HCT116 (cell line): ENCODE data around the gene REXO4. TPM values are rescaled to one million over a fixed set of nuclear protein-coding genes. Genes with fewer than 3 reads are reported as not detected.
"Not testable (repeated sequence)": the region's sequence is repeated elsewhere in the genome, so short reads cannot be mapped to it uniquely, and the experiment has no call there.

Source experiments
- ATAC-seq: fragments of 200-7000 bp; cut with Tn5 transposase; 2 replicates; pipeline ENCODE4 v1.9.1; 2020; ENCODE audit warnings: mild to moderate bottlenecking, moderate library complexity
- BruUV-seq: library from RNA; stranded (reverse); fragments of 400-500 nt; replicated peaks from 2 replicates; lab custom pipeline; 2021; lab: Mats Ljungman, UMichigan
- CTCF ChIA-PET: fragments of 300-600 bp; sonication (Branson Sonifier 250); formaldehyde crosslinking; loops from one replicate; lab custom pipeline; 2021; ENCODE audit warnings: antibody characterized with exemption; lab: Charles Lee
- POLR2A ChIA-PET: fragments of 300-600, 350-600 bp; sonication (Branson Sonifier 250); formaldehyde crosslinking; loops from one replicate; lab custom pipeline; 2021; ENCODE audit warnings: antibody characterized with exemption; lab: Charles Lee
- RAD21 ChIA-PET, 2 experiments: fragments of 300-600 bp; sonication (Branson Sonifier 250); formaldehyde crosslinking; loops; one replicate each; lab custom pipeline; 2023; ENCODE audit warnings: low total read pairs in 2 of 2; ENCODE audit not compliant: uncharacterized antibody in 2 of 2, unreplicated experiment in 2 of 2, low non-redundant PET in 1 of 2; lab: Charles Lee
- DNase-seq: peaks from one replicate; pipeline ENCODE4 v3.0.0-alpha.2; 2010; ENCODE audit warnings: low read depth, low spot score
- H2AFZ ChIP-seq: fragments of 200-600 bp; shearing (Covaris generic), sonication (generic); 2 replicates; pipeline ENCODE4 v1.6.1; 2017; ENCODE audit warnings: low read depth, mixed run types, mixed read lengths, antibody characterized with exemption, low read length; ENCODE audit not compliant: poor library complexity, severe bottlenecking
- H3K27ac ChIP-seq: 2 replicates; pipeline ENCODE4 v1.5.1; 2012; ENCODE audit warnings: low read depth, low read length
- H3K27me3 ChIP-seq: fragments of 200-600 bp; sonication (generic); 2 replicates; pipeline ENCODE4 v1.6.1; 2016; ENCODE audit warnings: mixed run types, low read length, mixed read lengths; ENCODE audit not compliant: insufficient read depth
- H3K36me3 ChIP-seq, 2 experiments: fragments of 200-500 bp in 1 of 2; fragments of 200-600 bp in 1 of 2; sonication (Bioruptor generic) in 1 of 2; sonication (generic) in 1 of 2; 2 replicates each; pipeline versions ENCODE4 v1.5.1 to v1.6.1; 2014 to 2016; ENCODE audit warnings: low read length in 2 of 2, inconsistent platforms in 1 of 2, mixed read lengths in 1 of 2, mixed run types in 1 of 2; ENCODE audit not compliant: insufficient read depth in 2 of 2, control insufficient read depth in 1 of 2
- H3K4me1 ChIP-seq, 2 experiments: fragments of 200-600 bp in 1 of 2; sonication (generic) in 1 of 2; 2 replicates each; pipeline versions ENCODE4 v1.5.1 to v1.6.1; 2012 to 2017; ENCODE audit warnings: low read length in 2 of 2, inconsistent platforms in 1 of 2, mild to moderate bottlenecking in 1 of 2, mixed read lengths in 1 of 2, mixed run types in 1 of 2, moderate library complexity in 1 of 2; ENCODE audit not compliant: insufficient read depth in 2 of 2, control insufficient read depth in 1 of 2
- H3K4me2 ChIP-seq: fragments of 200-600 bp; sonication (generic); 2 replicates; pipeline ENCODE4 v1.6.1; 2017; ENCODE audit warnings: mixed run types, low read length, mixed read lengths
- H3K4me3 ChIP-seq, 2 experiments: fragments of 200-600 bp in 1 of 2; sonication (generic) in 1 of 2; replicated peaks in 1 of 2; 2 replicates each; pipeline ENCODE4 v1.5.1; 2011 to 2016; ENCODE audit warnings: low read length in 2 of 2, control low read depth in 1 of 2, low read depth in 1 of 2, mild to moderate bottlenecking in 1 of 2, mixed read lengths in 1 of 2, mixed run types in 1 of 2
- H3K79me2 ChIP-seq: fragments of 200-600 bp; sonication (generic); 2 replicates; pipeline ENCODE4 v1.6.1; 2017; ENCODE audit warnings: mild to moderate bottlenecking, mixed run types, low read length, moderate library complexity, mixed read lengths; ENCODE audit not compliant: insufficient read depth
- H3K9ac ChIP-seq: fragments of 200-600 bp; sonication (generic); 2 replicates; pipeline ENCODE4 v1.6.1; 2016; ENCODE audit warnings: low read length, mixed read lengths
- H3K9me2 ChIP-seq: fragments of 200-600 bp; sonication (generic), shearing (Covaris generic); 2 replicates; pipeline ENCODE4 v1.6.1; 2017; ENCODE audit warnings: mixed run types, mild to moderate bottlenecking, moderate library complexity; ENCODE audit not compliant: insufficient read depth
- H3K9me3 ChIP-seq, 2 experiments: fragments of 200-500 bp in 1 of 2; fragments of 200-600 bp in 1 of 2; sonication (Bioruptor generic) in 1 of 2; sonication (generic) in 1 of 2; 2 replicates each; pipeline ENCODE4 v1.6.1; 2014 to 2017; ENCODE audit warnings: low read length in 2 of 2, mixed read lengths in 2 of 2, inconsistent platforms in 1 of 2, low read depth in 1 of 2, mild to moderate bottlenecking in 1 of 2, mixed run types in 1 of 2, moderate library complexity in 1 of 2; ENCODE audit not compliant: control insufficient read depth in 1 of 2, insufficient read depth in 1 of 2
- H4K20me1 ChIP-seq: fragments of 200-600 bp; sonication (generic), shearing (Covaris generic); 2 replicates; pipeline ENCODE4 v1.6.1; 2017; ENCODE audit warnings: mixed run types, mild to moderate bottlenecking, moderate library complexity; ENCODE audit not compliant: insufficient read depth
- CEBPB ChIP-seq: IDR thresholded peaks from 2 replicates; pipeline ENCODE4 v1.6.1; 2012; ENCODE audit warnings: low read depth
- MAX ChIP-seq: IDR thresholded peaks from 2 replicates; pipeline ENCODE4 v1.6.1; 2012
- intact Hi-C: fragments of 100-400 bp; cut with micrococcal nuclease; formaldehyde crosslinking; loops from 2 replicates; pipeline ENCODE4 v1.10.0; 2022
- total RNA-seq: library from RNA; stranded (reverse); gene quantifications from one replicate; pipeline ENCODE4 v1.2.1, GENCODE V29; 2021; ENCODE audit not compliant: unreplicated experiment

Gene REXO4
- total RNA-seq, 1 experiment from 2014 or later: 24.6 TPM

DNA sequence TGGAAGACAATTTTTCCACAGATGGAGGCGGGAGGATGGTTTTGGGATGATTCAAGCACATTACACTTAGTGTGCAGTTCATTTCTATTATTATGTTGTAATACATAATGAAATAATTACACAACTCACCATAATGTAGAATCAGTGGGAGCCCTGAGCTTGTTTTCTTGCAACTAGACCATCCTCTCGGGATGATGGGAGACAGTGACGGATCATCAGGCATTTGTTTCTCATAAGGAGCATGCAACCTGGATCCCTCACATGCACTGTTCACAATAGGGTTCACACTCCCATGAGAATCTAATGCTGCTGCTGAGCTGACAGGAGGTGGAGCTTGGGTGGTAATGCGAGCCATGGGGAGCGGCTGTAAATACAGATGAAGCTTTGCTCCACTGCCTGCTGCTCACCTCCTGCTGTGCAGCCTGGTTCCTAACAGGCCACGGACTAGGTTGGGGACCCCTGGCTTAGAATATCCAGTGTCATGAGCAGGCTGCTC lies 40.0 kb downstream of the REXO4 start:
- Histone ChIP-seq H3K4me1 (peaks cover 21 to 29% of the 10 kb centered on the region in 2 experiments), H3K4me2 (peak overlapping the region; percentile 55), H3K9me2 (no peaks in the 10 kb centered on the region), H3K27me3 (no peaks in the 10 kb centered on the region), H3K9ac (no peak overlapping the region), H3K27ac (no peak overlapping the region), H3K79me2 (peaks cover 31% of the 10 kb centered on the region), H3K9me3 (peaks cover 0 to 2% of the 10 kb centered on the region in 2 experiments; a peak in 1 of 4 replicates), H3K36me3 (peaks cover 2 to 6% of the 10 kb centered on the region in 2 experiments; a peak in 3 of 4 replicates), H3K4me3 (no peak overlapping the region), H2AFZ (no peak overlapping the region), H4K20me1 (0 out of 2 replicates have a peak, but pooled peaks cover 6% of the 10 kb centered on the region)
- intact Hi-C loops: no loop called here
- ChIA-PET RAD21 (interaction anchor here in 1 of 2 experiments (0.5 kb wide), 1 partner anchor 181 kb away, joined by 3 read pairs; no protein-coding TSS in a partner anchor), POLR2A (interaction anchor here (2.7 kb wide), 1 partner anchor 29 kb away, joined by 15 read pairs; the partner anchor contains the start of genes MED22 and RPL7A), CTCF (interaction anchor here (1.0 to 1.5 kb wide), 2 partner anchors 48 to 109 kb away, joined by 3 read pairs; no protein-coding TSS in a partner anchor)
- TF ChIP-seq CEBPB (no peak), MAX (0 out of 2 replicates have a peak, but pooled peaks have one; percentile 36)
- no TSS peak for BruUV-seq
- ATAC-seq (peak; percentile 18; the same call in 1 of the 2 replicates), DNase-seq (no peak)

DNA sequence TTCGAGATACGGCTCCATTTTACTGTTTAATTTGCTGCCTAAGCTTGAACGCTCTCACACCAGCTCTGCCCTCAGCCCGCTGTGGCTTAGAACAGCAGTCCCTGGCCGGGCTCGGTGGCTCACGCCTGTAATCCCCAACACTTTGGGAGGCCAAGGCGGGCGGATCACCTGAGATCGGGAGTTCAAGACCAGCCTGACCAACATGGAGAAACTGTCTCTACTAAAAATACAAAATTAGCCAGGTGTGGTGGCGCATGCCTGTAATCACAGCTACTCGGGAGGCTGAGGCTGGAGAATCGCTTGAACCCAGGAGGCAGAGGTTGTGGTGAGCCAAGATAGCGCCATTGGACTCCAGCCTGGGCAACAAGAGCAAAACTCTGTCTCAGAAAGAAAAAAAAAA lies 40.5 kb downstream of the REXO4 start:
- Histone ChIP-seq H3K79me2 (peaks cover 36% of the 10 kb centered on the region), H3K4me1 (peaks cover 21 to 29% of the 10 kb centered on the region in 2 experiments), H3K4me2 (peak overlapping the region; percentile 55; the same call in 1 of the 2 replicates)
- H4K20me1 ChIP-seq, H3K27me3 ChIP-seq, H3K9ac ChIP-seq, H3K4me3 ChIP-seq, H2AFZ ChIP-seq, H3K27ac ChIP-seq, ATAC-seq, BruUV-seq, intact Hi-C loops, H3K9me3 ChIP-seq, DNase-seq, H3K36me3 ChIP-seq, H3K9me2 ChIP-seq: not testable (repeated sequence)
- CTCF ChIA-PET: interaction anchor here (0.7 to 1.5 kb wide), 4 partner anchors 37 to 352 kb away, joined by 3 read pairs; no protein-coding TSS in a partner anchor
- RAD21 ChIA-PET: interaction anchor here in 1 of 2 experiments (0.5 kb wide), 1 partner anchor 180 kb away, joined by 3 read pairs; no protein-coding TSS in a partner anchor
- POLR2A ChIA-PET: interaction anchor here (0.8 to 2.7 kb wide), 2 partner anchors 29 to 102 kb away, joined by 3 to 15 read pairs; partner anchors contain the start of genes MED22, RPL7A and SLC2A6
